ENCODE measurements around the gene SETBP1.

DNA sequence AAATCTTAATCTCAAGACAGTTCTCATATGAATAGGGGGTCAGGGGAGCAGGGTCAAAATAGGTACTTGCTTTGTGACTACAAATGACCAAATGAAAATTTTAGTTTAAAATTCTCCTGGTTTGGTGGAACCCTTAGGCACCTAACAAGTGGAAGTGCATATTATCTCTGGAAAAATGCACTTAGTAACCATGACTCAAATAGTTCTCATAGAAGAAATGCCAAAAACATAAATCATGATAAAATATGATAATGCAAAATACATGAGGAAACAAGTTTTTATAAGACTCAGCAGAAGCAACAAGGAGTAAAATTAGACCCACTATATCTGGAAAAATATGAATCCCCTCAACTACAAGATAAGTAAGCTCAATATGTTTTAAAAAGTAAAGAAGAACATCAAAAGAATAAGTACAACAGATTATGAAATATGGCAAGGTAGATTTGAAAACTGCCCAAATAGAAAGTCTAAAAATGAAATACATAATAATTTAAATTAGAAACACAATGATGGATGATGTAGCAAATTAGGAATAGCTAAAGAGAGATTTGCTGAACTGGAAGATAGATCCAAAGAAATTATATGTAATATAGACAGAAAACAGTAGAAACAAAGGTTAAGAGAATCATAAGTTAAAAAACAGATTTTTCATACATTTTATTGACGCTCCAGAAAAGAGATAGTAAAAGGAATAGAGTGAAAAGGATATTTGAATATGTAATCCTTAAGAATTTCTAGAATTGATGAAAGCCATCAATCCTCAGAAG is 308.3 kb downstream of the SETBP1 start:
- no peak for TF ChIP-seq POLR2A (IDR thresholded peaks at IDR 0.05)
- TF ChIP-seq POLR2AphosphoS5 (IDR thresholded peaks at IDR 0.05): no peak
- TF ChIP-seq, protein P1, sequence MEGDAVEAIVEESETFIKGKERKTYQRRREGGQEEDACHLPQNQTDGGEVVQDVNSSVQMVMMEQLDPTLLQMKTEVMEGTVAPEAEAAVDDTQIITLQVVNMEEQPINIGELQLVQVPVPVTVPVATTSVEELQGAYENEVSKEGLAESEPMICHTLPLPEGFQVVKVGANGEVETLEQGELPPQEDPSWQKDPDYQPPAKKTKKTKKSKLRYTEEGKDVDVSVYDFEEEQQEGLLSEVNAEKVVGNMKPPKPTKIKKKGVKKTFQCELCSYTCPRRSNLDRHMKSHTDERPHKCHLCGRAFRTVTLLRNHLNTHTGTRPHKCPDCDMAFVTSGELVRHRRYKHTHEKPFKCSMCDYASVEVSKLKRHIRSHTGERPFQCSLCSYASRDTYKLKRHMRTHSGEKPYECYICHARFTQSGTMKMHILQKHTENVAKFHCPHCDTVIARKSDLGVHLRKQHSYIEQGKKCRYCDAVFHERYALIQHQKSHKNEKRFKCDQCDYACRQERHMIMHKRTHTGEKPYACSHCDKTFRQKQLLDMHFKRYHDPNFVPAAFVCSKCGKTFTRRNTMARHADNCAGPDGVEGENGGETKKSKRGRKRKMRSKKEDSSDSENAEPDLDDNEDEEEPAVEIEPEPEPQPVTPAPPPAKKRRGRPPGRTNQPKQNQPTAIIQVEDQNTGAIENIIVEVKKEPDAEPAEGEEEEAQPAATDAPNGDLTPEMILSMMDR (IDR thresholded peaks at IDR 0.05): no peak

Data from stomach (tissue), 4 donors.